Medulla oblongata (tissue), 1 donor: ENCODE data around the gene CHCHD4.
"Not testable (repeated sequence)": the region's sequence is repeated elsewhere in the genome, so short reads cannot be mapped to it uniquely, and the experiment has no call there.

Experiments
- DNase-seq: peaks from one replicate; pipeline ENCODE4 v3.0.0-alpha.2; 2015; ENCODE audit errors: extremely low spot score

Gene CHCHD4

DNA sequence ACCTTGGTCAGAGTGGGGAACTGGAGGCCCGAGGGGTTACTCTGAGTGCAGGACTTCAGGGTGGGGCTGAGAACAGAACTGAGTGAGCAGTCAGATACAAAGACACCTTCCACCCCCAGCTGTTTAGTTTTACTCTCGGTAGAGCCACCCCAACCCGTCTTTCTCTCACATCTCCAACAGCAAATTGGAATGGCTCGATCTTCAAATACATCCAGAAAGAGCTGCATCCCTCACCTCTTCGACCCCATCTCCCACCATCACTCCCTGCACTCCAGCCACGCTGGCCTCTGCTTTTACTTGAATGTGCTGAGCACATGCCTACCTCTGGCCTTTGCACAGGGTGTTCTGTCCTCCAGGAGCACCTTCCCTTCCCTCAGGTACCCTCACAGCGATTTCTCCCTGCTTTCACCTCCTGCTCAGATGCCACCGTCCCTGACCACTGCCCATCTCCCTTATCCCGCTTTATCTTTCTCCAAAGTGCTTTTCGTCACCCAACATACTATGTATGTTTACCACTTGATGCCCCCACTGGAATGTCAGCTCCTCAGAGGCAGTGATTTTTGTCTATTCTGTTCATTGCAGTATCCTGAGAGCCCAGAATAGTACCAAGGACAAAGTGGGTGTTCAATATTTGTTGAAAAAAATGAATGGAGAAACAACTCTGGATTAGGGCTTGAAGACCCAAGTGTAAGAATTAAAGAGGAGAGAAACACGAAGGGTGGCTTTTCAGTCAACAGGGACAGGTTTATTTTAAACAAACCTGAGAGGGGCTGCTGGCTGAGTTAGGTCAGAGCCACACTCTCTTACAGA, 4.4 kb downstream of the CHCHD4 start:
- no peak for DNase-seq

DNA sequence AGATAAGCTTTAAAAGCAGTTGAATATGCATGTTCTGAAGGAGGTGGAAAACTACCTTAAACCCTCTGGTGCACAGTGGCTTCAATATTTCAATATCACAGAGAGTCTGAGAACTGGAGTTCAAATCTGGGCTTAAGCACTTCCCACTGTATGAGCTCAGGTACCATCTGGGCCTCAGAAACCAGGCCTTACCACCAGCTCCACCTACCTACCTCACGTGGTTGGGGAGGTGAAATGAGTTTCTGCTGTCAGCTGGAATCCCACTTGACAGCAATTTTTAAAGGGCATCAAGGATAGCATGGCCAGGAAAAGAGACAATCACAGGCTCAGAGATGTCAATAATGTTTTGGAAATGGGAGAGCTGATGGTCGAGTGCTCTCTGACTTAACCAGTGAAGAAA, 5.0 kb downstream of the CHCHD4 start:
- no peak for DNase-seq

DNA sequence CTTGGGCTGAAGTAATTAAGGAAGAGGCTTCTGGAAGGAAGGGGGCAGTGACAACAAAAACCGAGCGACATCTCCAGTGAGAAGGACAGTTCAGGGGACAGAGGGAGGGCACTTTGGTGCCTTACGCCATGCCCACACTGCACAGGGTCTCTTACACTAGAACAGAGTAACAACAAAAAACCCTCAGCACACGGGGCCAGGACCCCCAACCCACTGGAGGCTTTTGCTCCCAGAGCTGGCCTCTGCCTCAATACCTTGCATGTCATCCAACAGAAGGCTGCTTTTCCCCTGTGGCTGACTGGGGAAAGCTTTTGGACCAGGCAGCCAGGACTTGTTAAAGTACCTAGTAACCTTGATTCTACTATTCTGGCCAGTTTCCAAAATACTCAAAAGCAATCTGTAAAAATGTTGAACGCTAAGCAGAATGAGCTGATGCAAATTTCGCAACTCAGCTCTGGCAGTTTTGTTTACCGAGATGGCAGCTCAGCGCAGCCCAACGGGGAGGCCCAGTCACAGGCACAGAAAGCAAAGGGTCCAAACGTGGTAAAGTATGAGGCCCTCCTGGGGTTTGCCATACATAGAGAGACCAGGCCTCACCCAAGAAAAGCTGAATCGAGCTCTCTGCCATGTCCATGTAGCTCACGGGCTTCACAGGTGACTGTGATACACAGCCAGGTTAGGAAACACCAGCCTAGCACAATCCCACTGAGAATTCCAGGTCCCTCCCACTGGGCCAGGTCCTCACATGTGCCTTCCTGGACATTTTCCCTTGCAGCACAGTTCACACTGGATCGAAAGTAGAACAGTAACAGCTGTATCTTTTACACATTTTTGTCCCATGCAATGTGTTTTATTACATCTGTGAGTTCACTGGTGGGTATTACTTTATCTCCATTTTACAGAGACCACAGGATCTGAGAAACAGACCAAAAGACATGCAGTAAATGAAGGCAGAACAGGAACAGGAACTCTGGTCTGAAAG, 6.0 kb downstream of the CHCHD4 start:
- DNase-seq: no peak

DNA sequence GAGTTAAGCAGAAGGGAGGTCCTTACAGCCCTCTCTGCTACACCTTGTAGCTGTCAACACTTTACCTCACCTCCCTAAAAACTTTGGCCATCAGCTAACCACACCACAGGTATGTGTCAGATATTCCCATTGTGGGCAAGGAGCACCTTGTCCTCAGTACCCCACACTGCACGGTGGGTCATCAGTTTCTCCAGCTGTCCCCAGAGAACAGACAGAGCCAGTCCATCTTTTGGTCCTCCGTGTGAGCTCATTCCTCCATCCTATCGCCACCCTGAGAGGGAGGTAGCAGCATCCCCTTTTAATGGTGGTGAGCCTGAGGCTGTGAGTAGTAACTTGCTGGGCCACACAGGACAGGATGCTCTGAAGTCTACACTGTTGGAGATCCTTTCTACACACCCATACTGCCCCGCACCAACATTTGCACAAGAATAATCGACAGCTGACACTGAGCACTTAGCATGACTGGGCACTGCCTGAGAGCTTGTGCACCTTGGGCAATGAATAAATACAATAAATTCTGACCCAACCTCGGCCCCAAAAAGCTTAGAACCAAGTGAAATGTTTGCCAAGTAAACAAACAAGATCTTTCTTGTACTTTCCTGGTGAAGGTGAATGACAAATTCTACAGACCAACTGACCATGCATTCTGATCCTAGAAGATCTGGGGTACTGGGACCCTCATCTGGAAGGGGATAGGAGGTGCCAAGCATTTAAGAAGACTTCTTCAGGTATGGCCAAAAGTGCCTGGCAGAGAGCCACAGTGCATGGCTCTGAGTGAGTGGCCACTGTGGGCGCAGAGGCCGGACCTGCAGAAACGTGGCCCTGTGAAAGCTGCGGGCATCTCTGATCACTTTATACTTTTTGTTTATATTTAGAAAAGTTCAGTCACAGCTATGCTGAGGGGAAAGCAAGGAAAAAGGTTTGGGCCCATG, 6.9 kb downstream of the CHCHD4 start:
- DNase-seq: no peak

DNA sequence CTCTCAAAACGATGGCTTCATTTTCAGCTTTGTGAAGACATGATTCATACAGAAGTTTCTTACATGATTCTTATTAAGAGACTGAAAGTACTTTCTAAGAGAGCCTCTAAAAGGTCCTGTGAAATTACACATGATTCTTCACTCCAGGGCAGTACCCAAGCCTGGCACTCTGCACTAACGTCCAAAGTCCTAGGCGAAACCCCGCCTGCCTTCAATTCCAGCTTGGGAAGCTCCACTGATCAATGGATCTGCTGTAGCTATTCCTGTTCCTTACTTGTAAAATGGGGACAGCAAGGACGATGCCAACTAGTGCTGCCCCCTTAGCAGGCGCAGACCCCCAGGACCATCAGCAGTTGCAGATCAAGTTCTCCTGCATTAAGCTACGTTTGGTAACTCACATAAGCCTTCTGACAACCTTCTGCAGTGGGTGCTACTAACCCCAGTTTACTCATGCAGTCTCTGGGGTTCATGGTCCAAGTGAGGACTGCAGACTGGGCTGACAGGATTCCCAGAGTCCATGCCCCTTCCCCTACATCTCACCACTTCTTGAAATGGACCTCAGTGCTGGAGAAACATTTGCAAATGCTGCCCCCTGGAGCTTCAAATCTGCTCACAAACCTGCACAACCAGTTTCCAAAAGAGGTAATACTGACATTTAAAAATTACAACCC, 10.6 kb downstream of the CHCHD4 start:
- DNase-seq: no peak

DNA sequence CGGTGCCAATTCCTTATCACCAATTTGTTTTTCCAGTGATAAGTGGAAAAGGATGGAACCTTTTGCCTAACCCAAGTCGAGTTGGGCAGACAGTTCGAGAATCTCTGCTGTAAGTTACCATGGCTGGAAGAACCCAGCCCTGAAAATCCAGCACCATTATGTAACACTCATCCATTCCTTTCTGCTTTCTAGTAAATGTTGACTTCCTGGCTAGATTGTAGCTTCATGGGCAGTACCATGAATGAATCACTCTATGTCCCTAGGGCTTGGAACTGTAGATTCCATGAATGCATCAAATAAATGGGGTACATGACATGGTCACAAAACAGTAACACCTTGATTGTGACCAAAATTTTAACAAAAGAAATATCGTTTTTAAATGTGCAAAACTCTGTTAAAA, 14.0 kb downstream of the CHCHD4 start:
- no peak for DNase-seq

DNA sequence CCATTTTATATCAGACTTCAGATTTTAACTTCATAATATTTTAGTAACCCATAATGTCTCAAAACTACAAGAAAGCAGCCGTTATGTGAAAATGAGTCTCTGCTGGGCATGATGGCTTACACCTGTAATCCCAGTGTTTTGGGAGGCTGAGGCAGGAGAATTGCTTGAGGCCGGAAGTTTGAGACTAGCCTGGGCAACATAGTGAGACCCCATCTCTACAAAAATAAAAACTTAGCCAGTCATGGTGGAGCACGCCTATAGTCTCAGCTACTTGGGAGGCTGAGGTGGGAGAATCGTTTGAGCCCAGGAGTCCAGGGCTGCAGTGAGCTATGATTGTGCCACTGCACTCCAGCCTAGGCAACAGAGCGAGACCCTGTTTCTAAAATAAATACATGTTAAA, 14.8 kb downstream of the CHCHD4 start:
- DNase-seq: not testable (repeated sequence)

DNA sequence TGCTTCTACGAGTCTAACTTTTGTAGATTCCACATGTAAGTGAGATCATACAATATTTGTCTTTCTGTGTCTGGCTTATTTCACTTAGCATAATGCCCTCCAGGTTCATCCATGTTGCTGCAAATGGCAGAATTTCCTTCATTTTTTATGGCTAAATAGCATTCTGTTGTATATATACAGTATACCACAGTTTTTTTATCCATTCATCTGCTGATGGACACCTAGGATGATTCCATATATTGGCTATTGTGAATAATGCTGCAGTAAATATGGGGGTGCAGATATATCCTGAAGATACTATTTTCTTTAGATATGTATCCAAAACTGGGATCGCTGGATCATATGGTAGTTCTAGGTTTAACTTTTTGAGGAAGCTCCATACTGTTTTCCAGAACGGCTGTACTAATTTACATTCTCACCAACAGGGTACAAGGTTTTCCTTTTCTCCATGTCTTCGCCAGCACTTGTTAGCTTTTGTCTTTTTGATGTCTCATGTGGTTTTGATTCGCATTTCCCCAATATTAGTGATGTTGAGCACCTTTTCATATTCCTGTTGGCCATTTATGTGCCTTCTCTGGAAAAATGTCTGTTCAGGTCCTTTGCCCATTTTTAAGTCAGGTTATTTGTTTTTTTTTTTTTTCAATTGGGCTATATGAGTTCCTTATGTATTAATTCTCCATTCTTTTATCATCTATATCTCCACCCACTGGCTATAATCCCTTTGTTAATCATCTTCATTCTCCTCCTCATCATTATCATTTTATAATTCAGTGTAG, 26.9 kb downstream of the CHCHD4 start:
- no peak for DNase-seq

DNA sequence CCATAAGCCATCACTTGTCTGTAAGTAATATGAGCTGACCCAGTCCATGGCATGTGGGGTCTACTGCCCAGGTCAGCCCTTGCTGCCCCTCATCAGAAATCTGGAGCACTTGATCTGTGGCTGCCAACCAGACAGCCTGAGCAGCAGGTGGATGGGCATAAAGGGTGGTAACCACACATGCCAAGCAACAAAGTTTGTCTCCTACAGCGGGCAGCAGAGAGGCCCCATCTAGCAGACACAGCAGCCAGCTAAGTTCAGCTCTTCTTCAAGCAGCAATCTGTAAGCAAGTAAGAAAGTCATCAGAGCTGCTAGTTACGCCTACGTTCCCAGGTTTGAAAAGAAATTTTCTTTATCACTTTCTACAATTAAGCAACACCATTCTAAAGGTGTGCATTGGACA, 27.9 kb downstream of the CHCHD4 start:
- DNase-seq: no peak

DNA sequence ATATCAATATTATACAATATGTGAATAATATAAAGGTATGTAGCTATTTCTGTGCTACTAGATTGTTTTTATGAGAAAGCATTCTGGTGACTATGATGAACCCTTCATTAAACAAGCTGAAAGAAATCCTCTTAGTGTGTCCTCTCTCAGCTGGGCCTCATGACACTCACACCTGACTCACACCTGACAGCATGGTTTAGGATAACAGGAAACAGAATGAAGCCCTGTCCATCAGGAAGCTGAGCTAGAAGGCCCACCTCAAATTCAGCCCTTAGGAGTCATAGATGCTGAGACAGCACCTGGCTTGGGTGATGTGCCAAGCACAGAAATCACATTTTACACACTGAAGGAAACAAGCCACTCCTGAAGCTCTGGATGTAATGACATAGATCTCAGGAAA, 30.8 kb downstream of the CHCHD4 start:
- no peak for DNase-seq

DNA sequence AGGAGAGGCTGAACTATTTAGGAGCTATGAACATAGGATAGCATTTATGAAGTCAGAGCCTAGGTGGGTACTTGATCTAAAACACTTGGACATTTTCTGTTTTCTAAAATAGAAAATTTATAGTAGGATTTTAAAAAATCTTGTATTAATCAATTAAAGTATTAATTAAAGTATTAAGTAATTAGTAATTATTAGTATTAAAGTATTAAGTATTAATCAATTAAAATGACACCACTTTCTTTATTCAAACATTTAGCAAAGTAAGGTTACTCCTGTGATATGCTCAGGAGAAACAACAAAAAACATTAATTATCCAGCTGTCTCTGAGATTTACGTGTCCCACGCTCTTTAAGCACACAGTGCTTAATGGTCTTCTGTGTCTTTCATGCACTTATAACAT, 32.2 kb downstream of the CHCHD4 start:
- DNase-seq: no peak

DNA sequence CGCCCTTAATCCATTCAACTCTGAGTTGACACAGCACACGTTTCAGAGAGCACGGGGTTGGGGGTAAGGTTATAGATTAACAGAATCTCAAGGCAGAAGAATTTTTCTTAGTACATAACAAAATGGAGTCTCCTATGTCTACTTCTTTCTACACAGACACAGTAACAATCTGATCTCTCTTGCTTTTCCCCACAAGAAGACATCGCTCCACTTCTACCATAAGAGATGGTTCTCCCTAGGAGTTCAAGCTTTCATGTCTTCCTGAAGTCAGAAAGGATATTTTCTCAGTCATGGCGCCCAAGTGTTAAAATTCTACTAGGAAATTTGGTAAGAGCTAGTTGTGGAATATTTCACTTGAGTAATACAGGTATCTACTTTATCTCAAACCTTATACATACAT, 32.7 kb downstream of the CHCHD4 start:
- DNase-seq: not testable (repeated sequence)

DNA sequence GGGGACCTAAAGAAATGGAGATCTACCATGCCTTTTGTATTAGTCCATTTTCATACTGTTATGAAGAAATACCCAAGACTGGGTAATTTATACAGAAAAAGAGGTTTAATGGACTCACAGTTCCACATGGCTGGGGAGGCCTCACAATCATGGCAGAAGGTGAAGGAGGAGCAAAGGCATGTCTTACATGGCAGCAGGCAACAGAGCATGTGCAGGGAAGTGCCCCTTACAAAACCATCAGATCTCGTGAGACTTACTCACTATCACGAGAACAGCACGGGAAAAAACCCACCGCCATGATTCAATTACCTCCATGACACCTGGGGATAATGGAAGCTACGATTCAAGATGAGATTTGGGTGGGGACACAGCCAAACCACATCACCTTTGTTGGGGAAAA, 37.2 kb downstream of the CHCHD4 start:
- not testable (repeated sequence) for DNase-seq

DNA sequence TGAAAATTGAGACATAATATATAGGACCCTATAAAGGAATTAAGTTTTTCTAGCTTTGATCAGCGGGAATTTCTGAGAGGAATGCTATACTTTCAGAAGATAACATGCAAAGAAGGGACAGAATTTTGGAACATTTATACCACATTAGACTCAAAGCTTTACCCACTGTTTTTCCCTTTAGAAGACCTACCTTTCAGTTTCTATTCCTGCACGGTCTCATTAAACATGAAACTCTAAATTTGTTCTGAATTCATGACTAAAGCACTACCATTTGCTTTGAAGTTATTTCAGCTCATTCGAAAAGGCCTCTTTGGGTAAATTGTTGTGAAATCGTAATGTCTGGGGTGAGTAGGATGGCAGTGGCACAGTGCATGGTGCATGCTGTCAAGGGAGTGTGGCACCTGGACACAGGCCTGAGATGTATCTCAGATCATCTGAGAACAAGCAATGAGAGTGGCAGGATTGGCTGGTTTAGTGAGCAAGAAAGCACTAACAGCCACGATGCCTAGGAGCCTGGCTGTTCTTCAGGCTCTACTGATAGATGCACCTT, 42.5 kb downstream of the CHCHD4 start:
- DNase-seq: no peak

DNA sequence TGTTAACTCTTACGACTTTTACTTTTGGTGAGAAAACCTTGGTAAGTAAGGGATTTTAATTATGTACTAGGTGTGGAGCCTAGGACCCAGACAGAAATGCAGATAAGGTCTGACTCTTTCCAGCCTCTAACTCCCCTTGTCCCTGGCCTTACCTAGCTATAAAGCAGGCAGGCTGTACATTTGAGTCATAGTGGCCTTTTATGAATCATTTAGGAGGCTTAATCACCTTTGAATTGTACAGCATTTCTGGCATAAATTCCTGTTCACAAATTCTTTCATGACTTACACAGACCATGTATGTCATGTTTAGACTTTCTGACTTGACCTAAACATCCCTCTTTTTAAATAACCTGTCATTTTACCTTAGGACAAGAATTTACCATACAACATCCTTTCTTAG, 47.4 kb downstream of the CHCHD4 start:
- DNase-seq: no peak

DNA sequence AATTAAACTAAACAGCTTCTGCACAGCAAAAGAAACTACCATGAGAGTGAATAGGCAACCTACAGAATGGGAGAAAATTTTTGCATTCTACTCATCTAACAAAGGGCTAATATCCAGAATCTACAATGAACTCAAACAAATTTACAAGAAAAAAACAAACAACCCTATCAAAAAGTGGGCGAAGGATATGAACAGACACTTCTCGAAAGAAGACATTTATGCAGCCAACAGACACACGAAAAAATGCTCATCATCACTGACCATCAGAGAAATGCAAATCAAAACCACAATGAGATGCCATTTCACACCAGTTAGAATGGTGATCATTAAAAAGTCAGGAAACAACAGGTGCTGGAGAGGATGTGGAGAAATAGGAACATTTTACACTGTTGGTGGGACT, 49.4 kb downstream of the CHCHD4 start:
- DNase-seq: not testable (repeated sequence)

DNA sequence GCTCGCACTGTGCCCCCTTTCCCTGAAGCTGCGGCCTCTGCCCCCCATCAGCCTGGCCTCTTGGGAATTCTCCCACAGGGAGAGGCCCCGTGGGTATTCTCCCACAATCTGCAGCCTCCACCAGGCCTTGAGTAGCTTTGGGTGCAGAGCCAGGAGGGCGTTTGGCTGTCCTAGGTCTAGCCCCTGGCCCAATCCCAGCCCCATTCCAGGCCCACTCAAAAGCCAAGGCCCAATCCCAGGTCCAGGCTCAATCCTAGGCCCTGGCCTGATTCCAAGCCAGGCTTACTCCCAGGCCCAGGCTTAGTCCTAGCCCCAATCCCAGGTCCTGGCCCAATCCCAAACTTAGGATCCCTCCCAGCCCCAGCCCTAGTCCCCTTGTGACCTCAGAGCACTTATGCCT, 59.8 kb downstream of the CHCHD4 start:
- no peak for DNase-seq

DNA sequence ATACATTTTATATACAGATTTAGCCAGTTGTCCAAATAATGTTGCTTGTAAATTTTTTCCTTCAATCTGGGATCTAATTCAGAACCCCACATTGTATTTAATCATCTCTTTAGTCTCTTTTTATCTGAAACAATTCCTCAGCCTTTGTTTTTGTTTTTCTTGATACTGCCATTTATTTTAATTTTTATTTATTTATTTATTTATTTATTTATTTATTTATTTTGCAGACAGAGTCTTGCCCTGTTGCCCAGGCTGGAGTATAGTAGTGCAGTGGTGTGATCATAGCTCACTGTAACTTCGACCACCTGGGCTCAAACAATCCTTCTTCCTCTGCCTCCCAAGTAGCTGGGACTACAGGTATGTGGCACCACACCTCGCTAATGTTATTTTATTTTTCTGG, 61.5 kb downstream of the CHCHD4 start:
- no peak for DNase-seq
